Activated CD4-positive, alpha-beta T cell treated with anti-CD3 and anti-CD28 coated beads, Interleukin-2, amount 10 ng/mL, durations not matched to agents 7 days and 5 days (primary cell): ENCODE measurements around the gene NLRC5. TPM values are rescaled to one million over a fixed set of nuclear protein-coding genes. Genes with fewer than 3 reads are reported as not detected.
"Not testable (repeated sequence)": the region's sequence is repeated elsewhere in the genome, so short reads cannot be mapped to it uniquely, and the experiment has no call there.

Source experiments
- CTCF ChIA-PET: fragments of 350-600 bp; sonication (Branson Sonifier 250); formaldehyde crosslinking; loops from one replicate; lab custom pipeline; 2021; ENCODE audit warnings: antibody characterized with exemption; lab: Charles Lee
- POLR2A ChIA-PET: fragments of 350-600 bp; sonication (Branson Sonifier 250); formaldehyde crosslinking; loops from one replicate; lab custom pipeline; 2021; ENCODE audit warnings: antibody characterized with exemption; lab: Charles Lee
- DNase-seq: peaks from one replicate; pipeline ENCODE4 v3.0.0-alpha.2; 2020
- H3K27ac Mint-ChIP-seq: one replicate; pipeline ENCODE4 v1.8.0; 2021; ENCODE audit warnings: mild to moderate bottlenecking, moderate library complexity, mixed read lengths
- H3K27me3 Mint-ChIP-seq: one replicate; pipeline ENCODE4 v1.8.0; 2021; ENCODE audit warnings: mixed read lengths
- H3K36me3 Mint-ChIP-seq: one replicate; pipeline ENCODE4 v1.8.0; 2021; ENCODE audit warnings: low read depth, mixed read lengths
- H3K4me1 Mint-ChIP-seq: one replicate; pipeline ENCODE4 v1.8.0; 2021; ENCODE audit warnings: mixed read lengths
- H3K4me3 Mint-ChIP-seq: one replicate; pipeline ENCODE4 v1.8.0; 2021; ENCODE audit warnings: mild to moderate bottlenecking, moderate library complexity, mixed read lengths
- H3K9me3 Mint-ChIP-seq: one replicate; pipeline ENCODE4 v1.8.0; 2021; ENCODE audit warnings: mixed read lengths
- total RNA-seq, 2 experiments: library from RNA; stranded (reverse); gene quantifications; one replicate each; pipeline ENCODE4 v1.2.3, GENCODE V29; 2021

The NLRC5 gene
- total RNA-seq, 2 experiments from 2014 or later, result 428 to 468 TPM

DNA sequence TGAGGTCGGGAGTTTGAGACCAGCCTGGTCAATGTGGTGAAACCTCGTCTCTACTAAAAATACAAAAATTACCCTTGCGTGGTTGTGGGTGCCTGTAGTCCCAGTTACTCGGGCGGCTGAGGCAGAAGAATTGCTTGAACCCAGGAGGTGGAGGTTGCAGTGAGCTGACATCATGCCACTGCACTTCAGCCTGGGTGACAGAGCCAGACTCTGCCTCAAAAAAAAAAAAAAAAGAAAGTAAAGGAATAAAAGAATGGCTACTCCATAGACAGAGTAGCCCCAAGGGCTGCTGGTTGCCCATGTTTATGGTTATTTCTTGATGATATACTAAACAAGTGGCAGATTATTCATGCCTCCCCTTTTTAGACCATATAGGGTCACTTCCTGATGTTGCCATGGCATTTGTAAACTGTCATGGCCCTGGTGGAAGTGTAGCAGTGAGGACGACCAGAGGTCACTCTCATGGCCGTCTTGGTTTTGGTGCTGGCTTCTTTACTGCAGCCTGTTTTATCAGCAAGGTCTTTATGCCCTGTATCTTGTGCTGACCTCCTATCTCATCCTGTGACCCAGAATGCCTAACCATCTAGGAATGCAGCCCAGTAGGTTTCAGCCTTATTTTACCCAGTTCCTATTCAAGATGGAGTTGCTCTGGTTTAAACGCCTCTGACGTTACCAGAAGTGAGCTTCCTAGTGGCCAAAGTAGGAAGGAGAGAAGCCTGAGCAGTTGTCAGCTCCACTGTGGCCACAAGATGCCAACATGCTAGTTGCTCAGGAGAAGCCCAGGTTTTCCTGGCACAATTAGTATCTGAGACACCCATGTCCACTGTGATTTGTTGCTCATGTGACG is 120.1 kb downstream of the NLRC5 start:
- H3K4me3 Mint-ChIP-seq, result not testable (repeated sequence)
- CTCF ChIA-PET, result interaction anchor here (0.5 to 1.2 kb wide), 3 partner anchors 9 to 254 kb away, joined by 3 to 7 read pairs (median 4); no protein-coding TSS in a partner anchor

DNA sequence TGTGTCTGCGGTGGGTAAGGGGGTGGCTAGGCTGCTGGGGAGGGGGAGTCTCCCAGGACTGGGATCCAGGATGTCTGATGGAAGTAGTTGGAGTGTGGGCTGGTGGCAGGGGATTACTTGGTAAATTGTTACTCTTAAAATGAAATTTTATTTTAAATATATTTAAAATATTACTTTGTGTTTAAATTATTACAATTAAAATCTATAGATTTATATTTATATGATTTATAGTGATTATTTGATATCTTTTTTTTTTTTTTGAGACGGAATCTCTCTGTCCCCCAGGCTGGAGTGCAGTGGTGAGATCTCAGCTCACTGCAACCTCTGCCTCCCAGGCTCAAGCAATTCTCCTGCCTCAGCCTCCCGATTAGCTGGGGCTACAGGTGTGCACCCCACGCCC is 121.6 kb downstream of the NLRC5 start:
- Mint-ChIP-seq H3K4me1 (peaks cover 13% of the 10 kb centered on the region), H3K9me3 (no peaks in the 10 kb centered on the region), H3K27me3 (peaks cover 2% of the 10 kb centered on the region), H3K27ac (no peak overlapping the region), H3K4me3 (no peak overlapping the region), H3K36me3 (no peaks in the 10 kb centered on the region)
- POLR2A ChIA-PET, result no interaction called here
- no peak for DNase-seq
- CTCF ChIA-PET, result interaction anchor here (1.2 kb wide), 2 partner anchors 9 to 33 kb away, joined by 3 to 7 read pairs; no protein-coding TSS in a partner anchor

More for the DNA sequence above, 120.1 kb downstream of the NLRC5 start:
- H3K4me1 Mint-ChIP-seq, result peaks cover 24% of the 10 kb centered on the region
- H3K27me3 Mint-ChIP-seq, POLR2A ChIA-PET, H3K36me3 Mint-ChIP-seq, H3K9me3 Mint-ChIP-seq, DNase-seq, H3K27ac Mint-ChIP-seq: not testable (repeated sequence)

DNA sequence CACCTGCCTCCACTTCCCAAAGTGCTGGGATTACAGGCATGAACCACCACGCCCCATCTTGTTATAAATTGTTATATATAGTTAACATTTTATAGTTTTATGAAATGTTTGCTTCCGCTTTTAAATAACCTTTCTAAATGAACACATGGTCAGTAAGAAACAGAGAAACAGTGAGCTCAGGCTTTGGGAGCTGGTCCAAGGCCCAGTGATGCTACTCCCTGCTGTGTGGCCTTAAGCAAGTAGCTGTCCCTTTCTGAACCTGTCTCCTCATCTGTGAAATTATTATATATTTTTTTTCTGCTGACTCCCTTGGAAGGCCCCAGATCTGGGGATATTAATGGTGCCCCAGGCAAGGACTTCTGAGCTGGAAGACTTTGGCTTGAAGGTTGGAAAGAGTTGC is 122.1 kb downstream of the NLRC5 start:
- no peaks in the 10 kb centered on the region for H3K9me3 Mint-ChIP-seq
- no peak overlapping the region for H3K27ac Mint-ChIP-seq
- no peak for DNase-seq
- POLR2A ChIA-PET, result interaction anchor here (0.5 kb wide), 1 partner anchor 58 kb away, joined by 3 read pairs; no protein-coding TSS in a partner anchor
- peaks cover 2% of the 10 kb centered on the region for H3K27me3 Mint-ChIP-seq
- H3K4me1 Mint-ChIP-seq, result peaks cover 11% of the 10 kb centered on the region
- H3K36me3 Mint-ChIP-seq, result no peaks in the 10 kb centered on the region
- CTCF ChIA-PET, result interaction anchor here (1.2 kb wide), 2 partner anchors 10 to 33 kb away, joined by 3 to 7 read pairs; no protein-coding TSS in a partner anchor
- no peak overlapping the region for H3K4me3 Mint-ChIP-seq

DNA sequence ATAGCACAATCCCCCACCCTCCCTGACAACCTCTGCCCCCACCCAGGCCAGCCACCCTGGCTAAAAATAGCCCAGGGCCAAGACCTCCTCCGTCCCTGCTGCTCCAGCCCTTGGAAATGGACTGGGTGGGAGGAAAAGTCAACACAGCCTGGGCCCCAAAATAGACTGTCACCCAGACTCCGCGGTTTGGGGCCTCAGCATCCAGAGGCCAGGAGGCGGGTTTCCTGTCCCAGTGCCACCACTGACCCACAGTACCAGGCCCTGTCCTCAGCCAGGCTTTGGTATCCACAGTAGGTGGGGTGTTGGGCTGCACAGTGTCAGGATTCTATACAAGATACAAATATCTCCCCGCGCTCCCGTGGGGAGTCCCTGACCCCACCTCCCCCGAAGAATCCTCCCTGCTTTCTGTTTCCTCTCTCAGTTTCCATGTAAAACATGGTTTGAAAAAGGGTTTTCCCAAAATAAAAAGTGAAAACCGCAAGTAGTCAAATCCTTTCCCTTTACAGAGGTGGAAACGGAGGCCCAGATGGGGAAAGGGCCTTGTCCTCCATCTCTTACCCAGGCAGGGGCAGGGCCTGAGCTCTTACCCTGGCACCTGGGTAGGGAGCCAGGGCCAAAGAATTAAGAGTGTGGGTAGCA is 123.2 kb downstream of the NLRC5 start:
- DNase-seq, result no peak
- Mint-ChIP-seq H3K4me1 (peaks cover 3% of the 10 kb centered on the region), H3K36me3 (no peaks in the 10 kb centered on the region), H3K27ac (no peak overlapping the region), H3K9me3 (no peaks in the 10 kb centered on the region), H3K27me3 (peaks cover 2% of the 10 kb centered on the region), H3K4me3 (no peak overlapping the region)
- ChIA-PET POLR2A (interaction anchor here (0.6 kb wide), 1 partner anchor 220 kb away, joined by 4 read pairs; no protein-coding TSS in a partner anchor), CTCF (interaction anchor here (0.5 to 3.0 kb wide), 4 partner anchors 15 to 239 kb away, joined by 3 to 11 read pairs (median 6); partner anchors contain the start of gene CPNE2)

DNA sequence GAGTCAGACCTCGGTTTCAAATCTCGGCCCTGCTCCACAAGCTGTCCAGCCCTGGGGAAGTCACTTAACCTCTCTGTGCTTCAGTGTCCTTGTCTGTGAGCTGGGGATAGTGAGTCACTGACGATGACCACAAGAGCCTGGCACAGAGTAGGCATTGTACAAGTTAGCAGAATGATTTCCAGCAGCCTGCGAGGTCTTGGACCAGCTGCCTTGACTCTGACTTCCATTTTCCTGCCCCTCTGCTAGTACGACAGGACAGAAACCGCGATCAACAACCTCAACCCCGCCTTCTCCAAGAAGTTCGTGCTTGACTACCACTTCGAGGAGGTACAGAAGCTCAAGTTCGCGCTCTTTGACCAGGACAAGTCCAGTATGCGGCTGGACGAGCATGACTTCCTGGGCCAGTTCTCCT is 123.7 kb downstream of the NLRC5 start:
- Mint-ChIP-seq H3K4me1 (peaks cover 3% of the 10 kb centered on the region), H3K4me3 (no peak overlapping the region), H3K9me3 (no peaks in the 10 kb centered on the region), H3K36me3 (no peaks in the 10 kb centered on the region), H3K27me3 (peaks cover 2% of the 10 kb centered on the region), H3K27ac (no peak overlapping the region)
- CTCF ChIA-PET, result interaction anchor here (0.5 to 3.0 kb wide), 5 partner anchors 11 to 240 kb away, joined by 3 to 11 read pairs (median 7); partner anchors contain the start of gene CPNE2
- DNase-seq, result no peak
- POLR2A ChIA-PET, result no interaction called here

DNA sequence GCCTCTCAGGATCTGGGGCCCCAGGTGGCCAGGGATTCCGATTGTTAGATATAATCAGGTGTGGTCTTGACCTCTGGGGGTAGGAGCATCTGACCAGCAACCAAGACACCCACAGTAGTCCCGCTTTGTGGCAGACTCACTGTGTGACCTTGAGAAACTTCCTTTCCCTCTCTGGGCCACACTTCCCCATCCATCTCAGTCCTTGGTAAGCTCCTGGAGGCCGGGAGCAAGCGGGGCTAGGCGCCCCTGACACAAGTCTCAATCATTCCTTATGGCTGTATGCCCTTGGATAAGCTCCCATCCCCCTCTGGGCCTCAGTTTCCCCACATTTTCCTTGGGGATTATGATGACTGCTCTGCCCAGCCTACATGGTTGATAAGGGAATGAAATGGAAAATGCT is 124.3 kb downstream of the NLRC5 start:
- H3K36me3 Mint-ChIP-seq, result no peaks in the 10 kb centered on the region
- no peak overlapping the region for H3K4me3 Mint-ChIP-seq
- peaks cover 3% of the 10 kb centered on the region for H3K4me1 Mint-ChIP-seq
- peaks cover 2% of the 10 kb centered on the region for H3K27me3 Mint-ChIP-seq
- no peak for DNase-seq
- no peaks in the 10 kb centered on the region for H3K9me3 Mint-ChIP-seq
- ChIA-PET CTCF (interaction anchor here (0.8 to 3.0 kb wide), 7 partner anchors 12 to 98 kb away, joined by 3 to 11 read pairs (median 5); partner anchors contain the start of gene CPNE2), POLR2A (no interaction called here)
- H3K27ac Mint-ChIP-seq, result no peak overlapping the region

DNA sequence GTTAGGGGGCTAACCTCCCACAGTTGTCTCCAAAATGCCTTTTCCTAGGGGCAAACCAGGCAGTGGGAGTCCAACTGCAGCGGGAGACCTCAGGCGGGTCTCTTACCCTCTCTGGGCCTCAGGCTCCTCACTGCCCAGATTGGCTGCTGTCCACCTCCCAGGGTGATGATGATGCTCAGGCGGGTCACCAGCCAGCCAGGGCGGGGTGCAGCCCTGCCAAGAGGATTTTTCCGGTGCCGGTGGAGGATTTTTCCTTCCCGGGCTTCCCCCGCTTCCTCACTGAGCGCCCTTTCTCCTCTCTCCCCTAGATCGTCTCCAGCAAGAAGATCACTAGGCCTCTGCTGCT is 125.8 kb downstream of the NLRC5 start:
- no peak for DNase-seq
- H3K27ac Mint-ChIP-seq, result no peak overlapping the region
- no peaks in the 10 kb centered on the region for H3K36me3 Mint-ChIP-seq
- no peaks in the 10 kb centered on the region for H3K4me1 Mint-ChIP-seq
- CTCF ChIA-PET, result interaction anchor here (1.2 to 3.0 kb wide), 4 partner anchors 11 to 21 kb away, joined by 3 to 11 read pairs (median 8); partner anchors contain the start of gene CPNE2
- no peaks in the 10 kb centered on the region for H3K27me3 Mint-ChIP-seq
- no peak overlapping the region for H3K4me3 Mint-ChIP-seq
- no peaks in the 10 kb centered on the region for H3K9me3 Mint-ChIP-seq
- POLR2A ChIA-PET, result no interaction called here

DNA sequence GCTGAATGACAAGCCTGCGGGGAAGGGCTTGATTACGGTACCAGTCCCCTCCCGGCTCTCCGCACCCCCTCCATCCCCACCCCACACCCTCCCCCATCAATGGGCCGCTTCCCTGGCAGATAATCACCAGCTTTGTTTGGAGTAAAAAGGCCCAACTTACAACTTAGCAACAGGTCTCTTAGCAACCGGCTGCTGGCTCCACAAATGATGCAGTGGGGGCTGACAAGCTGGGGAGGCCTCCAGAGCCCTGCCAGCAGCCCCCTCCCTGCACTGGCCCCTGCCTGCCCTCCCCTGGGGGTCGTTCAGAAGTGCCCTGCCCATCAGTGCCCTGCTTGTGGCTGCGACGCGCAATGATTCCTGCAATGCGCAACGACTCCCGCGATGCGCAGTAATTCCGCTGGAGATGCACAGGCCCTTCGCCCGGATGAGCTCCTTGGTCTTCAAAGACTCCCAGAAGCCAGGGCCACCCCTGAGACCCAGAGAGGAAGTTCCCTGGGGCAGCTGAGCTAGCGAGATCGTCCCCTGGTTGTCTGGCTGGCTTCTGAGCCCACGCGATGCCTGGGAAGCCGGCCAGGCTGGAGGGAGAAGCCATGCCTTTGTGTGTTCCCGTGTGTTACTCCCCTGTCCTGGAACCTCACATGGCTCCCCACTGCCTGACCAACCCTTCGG is 126.3 kb downstream of the NLRC5 start:
- no peaks in the 10 kb centered on the region for H3K36me3 Mint-ChIP-seq
- no peaks in the 10 kb centered on the region for H3K4me1 Mint-ChIP-seq
- no peaks in the 10 kb centered on the region for H3K9me3 Mint-ChIP-seq
- DNase-seq, result no peak
- H3K27me3 Mint-ChIP-seq, result no peaks in the 10 kb centered on the region
- POLR2A ChIA-PET, result no interaction called here
- CTCF ChIA-PET, result interaction anchor here (1.2 to 3.0 kb wide), 3 partner anchors 11 to 22 kb away, joined by 3 to 11 read pairs (median 9); partner anchors contain the start of gene CPNE2
- H3K27ac Mint-ChIP-seq, result no peak overlapping the region
- no peak overlapping the region for H3K4me3 Mint-ChIP-seq

DNA sequence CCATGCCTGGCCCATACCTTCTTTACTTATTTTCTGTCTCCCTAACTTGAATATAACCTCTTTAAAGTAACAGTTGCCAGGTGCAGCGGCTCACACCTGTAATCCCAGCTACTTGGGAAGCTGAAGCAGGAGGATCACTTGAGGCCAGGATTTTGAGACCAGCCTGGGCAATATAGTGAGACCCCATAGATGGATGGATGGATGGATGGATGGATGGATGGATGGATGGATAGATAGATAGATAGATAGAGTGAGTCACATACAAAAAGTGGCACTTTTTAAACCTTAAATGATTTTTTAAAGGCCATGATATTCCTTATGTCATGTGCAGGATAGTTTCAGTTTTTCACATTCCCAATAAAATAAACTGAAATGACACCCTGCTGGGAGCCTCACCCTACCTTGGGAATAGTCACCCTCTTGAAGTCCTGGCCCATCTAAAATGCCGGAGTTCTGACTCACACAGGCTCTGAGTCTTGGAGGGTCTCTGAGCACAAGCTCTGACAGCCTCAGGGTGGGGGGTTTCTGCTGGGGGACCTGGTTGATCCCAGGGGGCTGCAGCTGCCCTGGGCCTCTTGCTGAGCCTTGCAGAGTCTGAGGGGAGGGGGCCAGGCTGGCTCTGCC is 129.2 kb downstream of the NLRC5 start:
- ChIA-PET CTCF (interaction anchor here (1.2 to 3.1 kb wide), 5 partner anchors 10 to 36 kb away, joined by 3 to 9 read pairs (median 4); partner anchors contain the start of gene CPNE2), POLR2A (no interaction called here)
- H3K27me3 Mint-ChIP-seq, result no peaks in the 10 kb centered on the region
- H3K27ac Mint-ChIP-seq, result no peak overlapping the region
- no peaks in the 10 kb centered on the region for H3K36me3 Mint-ChIP-seq
- peaks cover 7% of the 10 kb centered on the region for H3K4me1 Mint-ChIP-seq
- no peak overlapping the region for H3K4me3 Mint-ChIP-seq
- DNase-seq, result no peak
- no peaks in the 10 kb centered on the region for H3K9me3 Mint-ChIP-seq

DNA sequence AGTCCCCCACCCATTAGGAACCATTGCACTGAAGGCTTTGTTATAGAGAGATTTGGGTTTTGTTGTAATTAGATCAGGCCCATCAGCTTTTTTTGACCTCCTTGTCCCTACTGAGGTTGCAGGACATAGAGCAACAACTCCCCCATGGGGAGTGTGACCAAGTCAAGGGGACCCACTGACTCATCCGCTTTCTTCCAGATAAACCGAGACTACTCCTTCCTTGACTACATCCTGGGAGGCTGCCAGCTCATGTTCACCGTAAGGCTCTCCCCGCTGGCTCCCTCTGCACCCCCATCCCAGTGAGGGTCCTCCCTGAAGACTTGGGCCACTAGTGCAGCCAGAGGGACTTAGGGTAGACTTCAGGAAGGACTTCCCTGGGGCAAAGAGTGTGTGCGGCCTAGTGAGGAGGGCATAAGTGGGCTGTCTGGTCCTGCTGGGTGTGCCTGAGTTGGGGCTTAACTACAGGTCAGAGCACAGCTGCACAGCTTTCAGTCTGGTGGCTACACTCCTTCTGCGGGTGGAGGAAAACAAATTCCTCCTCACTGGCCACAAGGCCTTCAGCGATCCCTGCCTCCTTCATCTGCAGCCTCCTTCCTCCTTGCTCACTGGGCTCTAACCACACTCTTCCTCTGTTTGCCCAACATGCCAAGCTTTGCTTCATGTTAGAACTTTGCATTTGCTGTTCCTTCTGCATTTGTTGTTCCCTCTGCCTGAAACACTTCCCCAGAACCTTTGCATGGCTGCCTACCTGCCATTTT is 134.0 kb downstream of the NLRC5 start:
- H3K4me1 Mint-ChIP-seq, result peaks cover 48% of the 10 kb centered on the region
- DNase-seq, result no peak
- CTCF ChIA-PET, result interaction anchor here (0.7 to 2.0 kb wide), 3 partner anchors 21 to 39 kb away, joined by 3 to 8 read pairs (median 3); no protein-coding TSS in a partner anchor
- no peaks in the 10 kb centered on the region for H3K27me3 Mint-ChIP-seq
- H3K9me3 Mint-ChIP-seq, result peaks cover 3% of the 10 kb centered on the region
- no peak overlapping the region for H3K4me3 Mint-ChIP-seq
- H3K36me3 Mint-ChIP-seq, result peaks cover 4% of the 10 kb centered on the region
- POLR2A ChIA-PET, result no interaction called here
- peak overlapping the region; percentile 88 for H3K27ac Mint-ChIP-seq

DNA sequence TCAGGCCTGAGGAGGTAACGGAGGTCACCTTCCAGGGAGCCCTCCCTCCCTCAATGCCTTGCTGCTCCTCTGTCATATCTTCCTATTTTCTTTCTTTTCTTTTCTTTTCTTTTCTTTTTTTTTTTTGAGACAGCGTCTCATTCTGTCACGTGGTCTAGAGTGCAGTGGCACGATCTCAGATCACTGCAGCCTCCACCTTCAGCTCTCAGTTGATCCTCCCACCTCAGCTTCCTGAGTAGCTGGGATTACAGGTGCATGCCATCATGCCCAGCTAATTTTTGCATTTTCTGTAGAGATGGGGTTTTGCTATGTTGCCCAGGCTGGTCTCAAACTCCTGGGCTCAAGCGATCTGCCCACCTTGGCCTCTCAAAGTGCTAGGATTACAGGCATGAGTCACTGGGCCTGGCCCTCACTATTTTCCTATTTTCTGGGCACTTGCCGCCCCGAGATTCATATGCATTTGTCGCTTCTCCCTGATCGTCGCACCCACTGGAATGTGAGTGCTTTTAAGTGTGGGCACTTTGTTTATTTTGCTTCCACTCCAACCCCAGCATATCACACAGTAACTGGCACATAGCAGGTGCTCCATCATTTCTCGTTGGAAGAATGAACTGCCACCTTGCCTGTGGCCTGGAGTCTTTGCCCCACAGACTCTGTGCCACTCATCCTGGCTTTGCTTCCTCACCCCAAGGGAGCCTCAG is 134.8 kb downstream of the NLRC5 start:
- H3K4me3 Mint-ChIP-seq, result no peak overlapping the region
- ChIA-PET POLR2A (no interaction called here), CTCF (interaction anchor here (0.7 to 2.0 kb wide), 3 partner anchors 21 to 39 kb away, joined by 3 to 8 read pairs (median 3); no protein-coding TSS in a partner anchor)
- H3K27ac Mint-ChIP-seq, result peak overlapping the region; percentile 88
- H3K36me3 Mint-ChIP-seq, result peaks cover 6% of the 10 kb centered on the region
- no peak for DNase-seq
- H3K4me1 Mint-ChIP-seq, result peaks cover 55% of the 10 kb centered on the region
- H3K27me3 Mint-ChIP-seq, result no peaks in the 10 kb centered on the region
- H3K9me3 Mint-ChIP-seq, result peaks cover 3% of the 10 kb centered on the region
